Peyer's patch (tissue), 4 donors: ENCODE measurements around the gene NRXN3. TPM values are rescaled to one million over a fixed set of nuclear protein-coding genes. Genes with fewer than 3 reads are reported as not detected.

Source experiments
- DNase-seq, 3 donors: peaks; one replicate each; pipeline ENCODE4 v3.0.0-alpha.2; 2017 to 2019
- H3K27ac ChIP-seq, 4 donors: fragments of 200-600 bp; sonication (generic); one replicate each; pipeline ENCODE4 v1.5.1; 2016 to 2019
- H3K27me3 ChIP-seq, 2 donors: fragments of 200-600 bp; sonication (generic); one replicate each; pipeline ENCODE4 v1.5.1; 2019
- H3K36me3 ChIP-seq, 3 donors: fragments of 200-600 bp; sonication (generic); one replicate each; pipeline ENCODE4 v1.5.1; 2016 to 2019
- H3K4me1 ChIP-seq, 4 donors: fragments of 200-600 bp; sonication (generic); one replicate each; pipeline ENCODE4 v1.5.1; 2016 to 2019
- H3K4me3 ChIP-seq, 4 donors: fragments of 200-600 bp; sonication (generic); 1 replicate in 3 of 4; 2 replicates in 1 of 4; pipeline ENCODE4 v1.5.1; 2016 to 2019; ENCODE audit warnings: mild to moderate bottlenecking in 1 of 4
- H3K9me3 ChIP-seq, 4 donors: fragments of 200-600 bp; sonication (generic); one replicate each; pipeline ENCODE4 v1.5.1; 2016 to 2019; ENCODE audit warnings: mild to moderate bottlenecking in 1 of 4
- CTCF ChIP-seq, 6 experiments: fragments of 450-650 bp in 4 of 6; fragments of 200-600 bp in 2 of 6; sonication (generic) in 1 of 6; IDR thresholded peaks; one replicate each; pipeline ENCODE4 v1.5.1; 2017 to 2019; ENCODE audit warnings: antibody characterized with exemption in 6 of 6, mild to moderate bottlenecking in 3 of 6, moderate library complexity in 1 of 6
- POLR2A ChIP-seq, 2 donors: fragments of 450-650 bp; IDR thresholded peaks; one replicate each; pipeline ENCODE4 v1.5.1; 2017; ENCODE audit warnings: antibody characterized with exemption in 2 of 2, mild to moderate bottlenecking in 2 of 2, moderate library complexity in 2 of 2
- total RNA-seq, 4 donors: library from RNA; depleted of rRNA; stranded (reverse); fragments of >200 nt; gene quantifications; one replicate each; pipeline ENCODE4 v1.1.0, GENCODE V29; 2016

Gene NRXN3
- total RNA-seq, 4 donors from 2014 or later = 1.6 to 10.2 (median 4.4) TPM

GRCh38 chr14:79543967-79544697 is 1374.0 kb downstream of the NRXN3 start:
- Histone ChIP-seq H3K4me3 (no peak overlapping the region), H3K36me3 (no peaks in the 10 kb centered on the region), H3K27ac (no peak overlapping the region), H3K27me3 (no peaks in the 10 kb centered on the region), H3K9me3 (no peaks in the 10 kb centered on the region), H3K4me1 (no peaks in the 10 kb centered on the region)
- TF ChIP-seq CTCF (IDR thresholded peaks at IDR 0.05) (peak in 1 of 6 experiments; percentile 2), POLR2A (IDR thresholded peaks at IDR 0.05) (no peak)
- DNase-seq = no peak

- Histone ChIP-seq H3K4me3 (no peak overlapping the region), H3K4me1 (no peaks in the 10 kb centered on the region), H3K9me3 (no peaks in the 10 kb centered on the region), H3K36me3 (no peaks in the 10 kb centered on the region), H3K27ac (no peak overlapping the region), H3K27me3 (no peaks in the 10 kb centered on the region)
- TF ChIP-seq POLR2A (IDR thresholded peaks at IDR 0.05) (no peak), CTCF (IDR thresholded peaks at IDR 0.05) (no peak)
- DNase-seq = no peak
These were observed 1374.5 kb downstream of the NRXN3 start for GRCh38 chr14:79544698-79545070.

GRCh38 chr14:79548836-79549235 is 1378.7 kb downstream of the NRXN3 start:
- Histone ChIP-seq H3K27ac (no peak overlapping the region), H3K4me1 (no peaks in the 10 kb centered on the region), H3K4me3 (no peak overlapping the region), H3K27me3 (no peaks in the 10 kb centered on the region), H3K36me3 (no peaks in the 10 kb centered on the region), H3K9me3 (no peaks in the 10 kb centered on the region)
- DNase-seq = no peak
- TF ChIP-seq CTCF (IDR thresholded peaks at IDR 0.05) (no peak), POLR2A (IDR thresholded peaks at IDR 0.05) (no peak)

GRCh38 chr14:79549515-79549914 is 1379.3 kb downstream of the NRXN3 start:
- no peak for DNase-seq
- H3K4me3 ChIP-seq = no peak overlapping the region
- TF ChIP-seq POLR2A (IDR thresholded peaks at IDR 0.05) (no peak), CTCF (IDR thresholded peaks at IDR 0.05) (no peak)
- H3K4me1 ChIP-seq = no peaks in the 10 kb centered on the region
- H3K36me3 ChIP-seq = no peaks in the 10 kb centered on the region
- no peaks in the 10 kb centered on the region for H3K9me3 ChIP-seq
- H3K27me3 ChIP-seq = no peaks in the 10 kb centered on the region
- no peak overlapping the region for H3K27ac ChIP-seq

GRCh38 chr14:79551523-79551922 is 1381.3 kb downstream of the NRXN3 start:
- no peak for TF ChIP-seq POLR2A (IDR thresholded peaks at IDR 0.05)
- TF ChIP-seq CTCF (IDR thresholded peaks at IDR 0.05) = no peak
- H3K4me3 ChIP-seq = no peak overlapping the region
- H3K4me1 ChIP-seq = no peaks in the 10 kb centered on the region
- H3K36me3 ChIP-seq = no peaks in the 10 kb centered on the region
- DNase-seq = no peak
- H3K9me3 ChIP-seq = no peaks in the 10 kb centered on the region
- H3K27me3 ChIP-seq = no peaks in the 10 kb centered on the region
- no peak overlapping the region for H3K27ac ChIP-seq
